GM10248 (cell line): ENCODE data around the gene AGPAT4.

ENCODE experiments used
- CTCF ChIA-PET: fragments of 300-600 bp; sonication (Branson Sonifier 250); formaldehyde crosslinking; extraction: SDS; loops from one replicate; lab custom pipeline; 2021; ENCODE audit warnings: antibody characterized with exemption; lab: Yijun Ruan, JAX
- POLR2A ChIA-PET: fragments of 350-650 bp; sonication (Branson Sonifier 250); formaldehyde crosslinking; extraction: SDS; loops from one replicate; lab custom pipeline; 2020; ENCODE audit warnings: antibody characterized with exemption; lab: Yijun Ruan, JAX
- DNase-seq: peaks from one replicate; pipeline ENCODE4 v3.0.0; 2012; ENCODE audit errors: extremely low spot score
- CTCF ChIP-seq: IDR thresholded peaks from 2 replicates; pipeline ENCODE4 v1.5.1; 2012; ENCODE audit warnings: mild to moderate bottlenecking, low read depth; ENCODE audit errors: extremely low read depth, missing control alignments, control extremely low read depth

Gene AGPAT4

GRCh38 chr6:161217628-161218027 lies 56.2 kb downstream of the AGPAT4 start:
- DNase-seq = no peak
- CTCF ChIA-PET = interaction anchor here (0.9 to 1.3 kb wide), 3 partner anchors 9 to 24 kb away, joined by 3 read pairs; no protein-coding TSS in a partner anchor
- POLR2A ChIA-PET = no interaction called here
- no peak for TF ChIP-seq CTCF

- no peak for TF ChIP-seq CTCF
- ChIA-PET POLR2A (no interaction called here), CTCF (no interaction called here)
- no peak for DNase-seq
These were observed 57.1 kb downstream of the AGPAT4 start for GRCh38 chr6:161216616-161217205.

- TF ChIP-seq CTCF = no peak
- ChIA-PET CTCF (interaction anchor here (1.1 to 1.4 kb wide), 4 partner anchors 8 to 155 kb away, joined by 3 read pairs; no protein-coding TSS in a partner anchor), POLR2A (no interaction called here)
- no peak for DNase-seq
These were observed 57.8 kb downstream of the AGPAT4 start for GRCh38 chr6:161215876-161216615.

GRCh38 chr6:161215193-161215592 lies 58.7 kb downstream of the AGPAT4 start:
- ChIA-PET CTCF (interaction anchor here (0.8 to 1.4 kb wide), 5 partner anchors 9 to 156 kb away, joined by 3 read pairs; no protein-coding TSS in a partner anchor), POLR2A (no interaction called here)
- no peak for DNase-seq
- TF ChIP-seq CTCF = no peak

GRCh38 chr6:161214722-161215121 lies 59.1 kb downstream of the AGPAT4 start:
- ChIA-PET CTCF (interaction anchor here (0.8 to 1.4 kb wide), 6 partner anchors 9 to 156 kb away, joined by 3 read pairs; no protein-coding TSS in a partner anchor), POLR2A (no interaction called here)
- TF ChIP-seq CTCF = no peak
- DNase-seq = no peak

GRCh38 chr6:161212902-161213301 lies 61.0 kb downstream of the AGPAT4 start:
- DNase-seq = no peak
- TF ChIP-seq CTCF = no peak
- CTCF ChIA-PET = no interaction called here
- POLR2A ChIA-PET = no interaction called here
